Endothelial cell of umbilical vein (primary cell): ENCODE measurements around the gene EDARADD. TPM values are rescaled to one million over a fixed set of nuclear protein-coding genes. Genes with fewer than 3 reads are reported as not detected.

ENCODE experiments used
- BruUV-seq: library from RNA; stranded (reverse); fragments of 400-500 nt; replicated peaks from 2 replicates; lab custom pipeline; 2021; lab: Mats Ljungman, UMichigan
- CTCF ChIA-PET: fragments of 300-600, 350-600 bp; sonication (Branson Sonifier 250); formaldehyde crosslinking; loops from one replicate; lab custom pipeline; 2021; ENCODE audit warnings: antibody characterized with exemption, inconsistent platforms; lab: Charles Lee
- POLR2A ChIA-PET: fragments of 300-600, 350-600 bp; sonication (Branson Sonifier 250); formaldehyde crosslinking; loops from one replicate; lab custom pipeline; 2021; ENCODE audit warnings: antibody characterized with exemption, inconsistent platforms; lab: Charles Lee
- DNase-seq: peaks from one replicate; pipeline ENCODE4 v3.0.0-alpha.2; 2011; ENCODE audit warnings: low read depth, low spot score
- FAIRE-seq: peaks from 2 replicates; lab custom pipeline; 2011; peaks lifted over from hg19 to GRCh38; lab: Jason Lieb, UNC
- H2AFZ ChIP-seq: 2 replicates; pipeline ENCODE4 v1.6.0; 2012; ENCODE audit warnings: low read depth, low read length, control low read depth, inconsistent platforms
- H3K27ac ChIP-seq: 2 replicates; pipeline ENCODE4 v1.5.1; 2011; ENCODE audit warnings: low read depth, mild to moderate bottlenecking, control low read depth, low read length, moderate library complexity; ENCODE audit not compliant: insufficient read depth
- H3K27me3 ChIP-seq, 2 experiments: 2 replicates each; pipeline versions ENCODE4 v1.6.0 to v1.6.1; 2011; ENCODE audit warnings: low read length in 2 of 2, mixed read lengths in 1 of 2; ENCODE audit not compliant: control insufficient read depth in 2 of 2, insufficient read depth in 2 of 2
- H3K36me3 ChIP-seq, 2 experiments: 2 replicates in 1 of 2; 3 replicates in 1 of 2; pipeline ENCODE4 v1.5.1; 2011; ENCODE audit warnings: low read length in 2 of 2, mild to moderate bottlenecking in 1 of 2, moderate library complexity in 1 of 2; ENCODE audit not compliant: control insufficient read depth in 2 of 2, insufficient read depth in 2 of 2; ENCODE audit errors: extremely low read depth in 1 of 2
- H3K4me1 ChIP-seq: 3 replicates; pipeline ENCODE4 v1.5.1; 2011; ENCODE audit warnings: mild to moderate bottlenecking, low read length; ENCODE audit not compliant: control insufficient read depth, insufficient read depth; ENCODE audit errors: extremely low read depth
- H3K4me2 ChIP-seq: 2 replicates; pipeline ENCODE4 v1.6.1; 2011; ENCODE audit warnings: low read length, control low read depth, mixed read lengths; ENCODE audit not compliant: insufficient read depth
- H3K4me3 ChIP-seq, 3 experiments: fragments of 200-600 bp in 1 of 3; sonication (generic), shearing (Covaris generic) in 1 of 3; replicated peaks in 1 of 3; 2 replicates each; pipeline ENCODE4 v1.5.1; 2011 to 2016; ENCODE audit warnings: control low read depth in 3 of 3, low read length in 3 of 3, mild to moderate bottlenecking in 2 of 3, inconsistent platforms in 1 of 3, low read depth in 1 of 3, moderate library complexity in 1 of 3; ENCODE audit not compliant: insufficient read depth in 1 of 3
- H3K79me2 ChIP-seq: 2 replicates; pipeline ENCODE4 v1.6.0; 2012; ENCODE audit warnings: low read length, inconsistent platforms; ENCODE audit not compliant: control insufficient read depth, insufficient read depth
- H3K9ac ChIP-seq: replicated peaks from 2 replicates; pipeline ENCODE3; 2011; ENCODE audit warnings: low read length, control low read depth; ENCODE audit not compliant: insufficient read depth; ENCODE audit errors: extremely low read depth
- H3K9me1 ChIP-seq: replicated peaks from 3 replicates; pipeline ENCODE4 v1.6.0; 2011; ENCODE audit warnings: mild to moderate bottlenecking, low read length; ENCODE audit not compliant: control insufficient read depth, insufficient read depth; ENCODE audit errors: extremely low read depth
- H3K9me3 ChIP-seq: replicated peaks from 2 replicates; pipeline ENCODE4 v1.5.1; 2012; ENCODE audit warnings: low read length, inconsistent platforms; ENCODE audit not compliant: control insufficient read depth, insufficient read depth
- H4K20me1 ChIP-seq: replicated peaks from 2 replicates; pipeline ENCODE3; 2011; ENCODE audit warnings: mild to moderate bottlenecking, low read length; ENCODE audit not compliant: control insufficient read depth, insufficient read depth; ENCODE audit errors: extremely low read depth
- CTCF ChIP-seq, 2 donors: IDR thresholded peaks; 1 replicate in 1 of 2; 2 replicates in 1 of 2; pipeline ENCODE4 v1.5.1; 2011; ENCODE audit warnings: low read length in 2 of 2, mild to moderate bottlenecking in 2 of 2, moderate library complexity in 2 of 2, control low read depth in 1 of 2, inconsistent platforms in 1 of 2, low read depth in 1 of 2; ENCODE audit not compliant: insufficient read depth in 1 of 2; ENCODE audit errors: extremely low read depth in 1 of 2
- EZH2 ChIP-seq: IDR thresholded peaks from 2 replicates; pipeline ENCODE4 v1.6.1; 2012; ENCODE audit warnings: borderline replicate concordance, low read depth, mild to moderate bottlenecking, moderate library complexity, low read length, inconsistent platforms; ENCODE audit not compliant: severe bottlenecking
- FOS ChIP-seq: IDR thresholded peaks from 2 replicates; pipeline ENCODE4 v1.6.1; 2011; ENCODE audit warnings: mild to moderate bottlenecking, low read length, moderate library complexity, borderline replicate concordance; ENCODE audit not compliant: insufficient read depth
- GATA2 ChIP-seq: IDR thresholded peaks from 2 replicates; pipeline ENCODE4 v1.7.0; 2011; ENCODE audit warnings: low read depth, mild to moderate bottlenecking, moderate library complexity, mixed read lengths, low read length; ENCODE audit not compliant: insufficient read length, insufficient read depth
- JUN ChIP-seq: IDR thresholded peaks from 2 replicates; pipeline ENCODE4 v1.6.1; 2011; ENCODE audit warnings: borderline replicate concordance, low read depth; ENCODE audit not compliant: insufficient read length, insufficient read depth
- MAX ChIP-seq: IDR thresholded peaks from 2 replicates; pipeline ENCODE4 v1.6.1; 2011; ENCODE audit not compliant: insufficient read depth, insufficient read length
- MYC ChIP-seq: IDR thresholded peaks from one replicate; pipeline ENCODE4 v1.6.1; 2011; ENCODE audit warnings: mild to moderate bottlenecking, low read depth, low read length
- POLR2A ChIP-seq: IDR thresholded peaks from 2 replicates; pipeline ENCODE4 v1.6.1; 2012; ENCODE audit warnings: low read depth, mild to moderate bottlenecking, control low read depth, low read length
- POLR2AphosphoS5 ChIP-seq: IDR thresholded peaks from 2 replicates; pipeline ENCODE4 v1.6.1; 2012; ENCODE audit warnings: low read depth, mild to moderate bottlenecking, control low read depth, low read length, moderate library complexity; ENCODE audit not compliant: insufficient read depth
- dilution Hi-C: fragments of 300-500 bp; cut with MboI; formaldehyde crosslinking; loops from one replicate; pipeline ENCODE4 v1.15.0; 2019; ENCODE audit warnings: low sequenced_read_pairs; ENCODE audit not compliant: extremely low pct_ligation_motif_present
- intact Hi-C: fragments of 100-400 bp; cut with micrococcal nuclease; formaldehyde crosslinking; loops from one replicate; pipeline ENCODE4 v1.10.0; 2022
- polyA plus RNA-seq, 4 experiments: library from polyadenylated mRNA; depleted of rRNA in 3 of 4; stranded (reverse) in 3 of 4; unstranded in 1 of 4; fragments of >200 nt; gene quantifications; 2 replicates each; pipeline versions ENCODE4 v1.2.1 to v1.2.3, GENCODE V29; 2011 to 2012; ENCODE audit warnings: missing spikeins in 1 of 4
- total RNA-seq: library from RNA; stranded (reverse); gene quantifications from 2 replicates; pipeline ENCODE4 v1.2.3, GENCODE V29; 2021

EDARADD gene
- total and polyA plus RNA-seq, 2 donors (not counting 3 experiments of a cell fraction or from before 2014, with no cell fraction given), result not detected

GRCh38 chr1:236511735-236512418 lies 117.8 kb downstream of the EDARADD start:
- no peak overlapping the region for H2AFZ ChIP-seq
- H3K4me1 ChIP-seq, result no peaks in the 10 kb centered on the region
- ChIA-PET CTCF (interaction anchor here (1.9 kb wide), 1 partner anchor 13 kb away, joined by 6 read pairs; the partner anchor contains the start of gene LGALS8), POLR2A (no interaction called here)
- no peaks in the 10 kb centered on the region for H4K20me1 ChIP-seq
- no peak overlapping the region for H3K4me3 ChIP-seq
- H3K9me1 ChIP-seq, result no peaks in the 10 kb centered on the region
- H3K79me2 ChIP-seq, result no peaks in the 10 kb centered on the region
- no peak for DNase-seq
- intact Hi-C loops, result no loop called here
- H3K9ac ChIP-seq, result no peak overlapping the region
- no TSS peak for BruUV-seq
- no peak overlapping the region for H3K27ac ChIP-seq
- dilution Hi-C loops, result no loop called here
- H3K4me2 ChIP-seq, result no peak overlapping the region
- no peak for FAIRE-seq
- peaks cover 2 to 8% of the 10 kb centered on the region in 2 experiments for H3K27me3 ChIP-seq
- H3K9me3 ChIP-seq, result no peaks in the 10 kb centered on the region
- H3K36me3 ChIP-seq, result no peaks in the 10 kb centered on the region
- no peak for TF ChIP-seq JUN
- TF ChIP-seq POLR2A, result no peak
- TF ChIP-seq MAX, result no peak
- no peak for TF ChIP-seq CTCF (IDR thresholded peaks at IDR 0.05; ENCODE audit: extremely low read depth in 1 of 2, insufficient read depth in 1 of 2, low read depth in 1 of 2, low read length in 2 of 2)
- TF ChIP-seq GATA2, result no peak
- no peak for TF ChIP-seq MYC
- no peak for TF ChIP-seq EZH2
- TF ChIP-seq FOS, result no peak
- no peak for TF ChIP-seq POLR2AphosphoS5
